IPS-11a (cell line): Measurements from ENCODE around the gene P4HA3.

Experiments
- H3K4me3 ChIP-seq: one replicate; pipeline ENCODE4 v1.5.1; 2013; ENCODE audit warnings: low read depth, low read length, control low read depth

The P4HA3 gene

DNA sequence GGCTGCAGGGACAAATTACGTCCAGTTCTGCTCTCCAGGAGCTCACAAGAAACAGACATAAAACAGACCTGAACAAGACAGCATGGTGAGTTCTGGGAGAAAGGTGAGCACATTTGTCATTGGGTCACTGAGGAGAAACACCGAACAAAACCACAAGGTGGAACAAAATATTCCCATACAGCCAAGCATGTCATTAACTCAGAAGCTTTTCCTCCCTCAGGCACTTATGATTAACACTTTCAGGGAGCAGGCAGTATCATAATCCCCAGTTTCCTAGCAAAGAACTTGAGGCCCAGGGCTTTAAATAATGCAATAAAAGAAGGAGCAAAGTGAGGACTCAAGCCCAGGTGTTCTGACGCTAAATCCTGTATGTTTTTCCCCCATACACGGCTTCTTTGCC lies 43.0 kb downstream of the P4HA3 start:
- H3K4me3 ChIP-seq = no peak overlapping the region

GRCh38 chr11:74267014-74267413 lies 44.4 kb downstream of the P4HA3 start:
- no peak overlapping the region for H3K4me3 ChIP-seq

- H3K4me3 ChIP-seq = no peak overlapping the region
Observed at GRCh38 chr11:74265256-74265655, 46.2 kb downstream of the P4HA3 start.

GRCh38 chr11:74262725-74263124 lies 48.7 kb downstream of the P4HA3 start:
- H3K4me3 ChIP-seq = no peak overlapping the region

DNA sequence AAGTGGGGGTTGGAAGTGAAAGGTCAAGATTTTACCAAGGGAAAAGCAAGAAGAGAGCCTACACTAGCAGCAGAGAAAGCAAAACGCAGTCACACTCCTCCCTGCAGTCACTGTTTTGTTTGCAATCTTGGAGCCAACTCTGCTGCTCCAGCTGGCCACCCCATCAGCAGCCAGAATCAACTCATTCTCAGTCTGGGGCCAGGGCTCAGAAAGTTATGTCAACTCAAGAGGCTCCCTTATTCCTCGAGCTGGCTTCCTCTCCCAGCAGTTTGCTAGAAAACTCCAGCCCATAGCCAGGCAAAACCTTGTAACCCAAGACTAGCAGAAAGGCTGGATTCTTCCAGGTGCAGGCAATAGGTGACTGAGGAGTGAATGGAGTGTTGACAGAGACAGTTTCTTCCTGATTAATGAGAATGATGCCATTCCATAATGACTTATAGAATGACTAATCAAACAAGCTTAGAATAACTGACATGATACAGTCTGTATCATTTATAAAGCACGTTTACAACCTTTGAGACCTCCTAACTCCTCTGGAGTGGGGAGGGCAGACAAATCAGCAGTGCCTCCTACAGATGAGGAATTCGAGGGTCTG lies 53.4 kb downstream of the P4HA3 start:
- no peak overlapping the region for H3K4me3 ChIP-seq

DNA sequence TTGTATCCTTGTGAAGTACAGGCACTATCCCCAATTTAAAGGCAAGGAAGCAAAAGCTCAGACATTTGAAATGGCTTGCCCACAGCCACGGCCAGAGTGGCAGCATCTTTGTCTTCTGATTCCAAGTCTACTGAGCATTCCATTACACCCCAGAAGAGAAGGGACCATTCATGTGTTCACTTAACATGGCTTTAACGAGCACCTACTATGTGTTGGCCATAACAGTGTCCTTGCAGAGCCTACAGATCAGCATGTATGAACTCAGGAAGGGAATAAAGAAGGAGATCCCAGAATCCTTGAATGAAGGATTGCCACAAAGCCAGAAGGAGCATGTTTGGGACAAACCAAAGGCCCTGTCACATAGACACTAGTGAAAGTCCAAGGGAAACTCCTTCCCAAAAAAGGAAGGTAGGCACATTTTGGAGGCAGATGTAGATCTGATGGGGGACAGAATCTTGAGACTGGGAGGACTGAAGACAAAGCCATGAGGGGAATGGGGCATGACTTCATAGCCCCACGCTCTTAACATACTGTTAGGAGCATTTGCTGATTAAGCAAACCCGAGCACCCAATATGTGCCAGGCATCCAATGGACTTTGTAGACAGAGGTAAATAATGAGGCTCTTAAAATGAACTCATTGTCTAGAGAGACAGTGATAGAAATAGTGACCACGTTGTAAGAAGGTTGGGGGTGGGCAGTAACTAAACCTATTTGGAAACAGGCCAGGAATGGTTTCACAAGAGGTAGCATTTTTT lies 54.9 kb downstream of the P4HA3 start:
- no peak overlapping the region for H3K4me3 ChIP-seq

GRCh38 chr11:74255741-74256375 lies 55.6 kb downstream of the P4HA3 start:
- H3K4me3 ChIP-seq = no peak overlapping the region

DNA sequence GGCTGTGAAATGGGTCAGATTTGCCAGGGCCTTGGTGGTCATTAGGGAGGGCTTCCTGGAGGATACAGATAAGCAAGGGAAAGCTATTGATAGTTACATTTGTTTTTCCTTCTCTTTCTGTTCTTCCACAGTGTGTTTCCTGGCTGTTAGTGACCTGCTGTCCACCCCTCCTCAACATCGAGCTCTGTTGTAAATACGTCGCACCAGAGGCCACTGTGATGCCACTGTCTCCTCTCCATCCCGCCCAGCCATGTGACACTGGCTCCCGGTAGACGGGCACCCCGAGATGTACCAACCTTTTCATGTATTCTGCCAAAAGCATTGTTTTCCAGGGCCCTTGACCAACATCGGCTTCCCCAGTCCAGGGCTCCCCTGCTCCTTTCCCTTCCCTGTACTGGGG lies 58.1 kb downstream of the P4HA3 start:
- H3K4me3 ChIP-seq = no peak overlapping the region

DNA sequence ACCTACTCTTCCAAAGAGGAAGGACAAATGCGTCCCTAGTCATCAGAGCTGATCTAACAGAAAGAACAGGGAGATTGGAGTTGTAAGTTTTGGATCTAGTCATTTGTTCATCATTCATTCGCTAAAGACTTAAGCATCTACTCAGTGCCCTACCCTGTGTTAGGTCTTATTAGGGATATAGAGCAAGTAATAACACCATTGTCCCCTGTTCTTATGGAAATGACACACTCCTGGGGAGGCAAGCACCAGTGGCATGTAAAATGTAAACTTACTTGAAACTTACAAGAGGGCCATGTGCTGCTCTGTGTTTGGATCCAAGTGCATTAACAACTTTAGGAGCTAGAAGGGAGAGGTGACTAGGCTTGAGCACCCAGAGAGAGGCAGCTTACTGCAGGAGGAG lies 61.9 kb downstream of the P4HA3 start:
- H3K4me3 ChIP-seq = no peak overlapping the region

GRCh38 chr11:74248469-74248868 lies 63.0 kb downstream of the P4HA3 start:
- H3K4me3 ChIP-seq = no peak overlapping the region

- H3K4me3 ChIP-seq = no peak overlapping the region
Observed at GRCh38 chr11:74238243-74238642, 73.2 kb downstream of the P4HA3 start.

- no peak overlapping the region for H3K4me3 ChIP-seq
Observed at GRCh38 chr11:74237541-74237940, 73.9 kb downstream of the P4HA3 start.

DNA sequence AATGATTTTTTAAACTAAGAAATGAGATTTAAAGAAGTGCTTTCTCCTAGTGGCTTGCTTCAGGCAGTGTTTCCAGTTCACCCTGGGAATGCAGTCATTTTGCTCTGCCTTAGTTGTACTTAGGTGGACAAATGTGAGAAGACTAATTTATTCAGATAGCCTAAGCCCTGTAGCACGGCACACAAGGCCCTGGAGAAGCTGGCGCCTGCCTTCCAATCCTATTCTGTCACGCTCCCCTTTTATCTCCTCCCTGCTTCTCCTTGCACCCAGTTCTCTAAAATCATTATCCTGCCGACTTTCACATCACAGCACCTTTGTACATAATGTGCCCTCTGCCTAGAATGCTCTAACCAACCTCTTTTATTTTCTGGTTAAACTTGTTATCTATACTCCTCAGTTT lies 76.3 kb downstream of the P4HA3 start:
- no peak overlapping the region for H3K4me3 ChIP-seq

- H3K4me3 ChIP-seq = no peak overlapping the region
Observed at GRCh38 chr11:74233683-74234082, 77.8 kb downstream of the P4HA3 start.

DNA sequence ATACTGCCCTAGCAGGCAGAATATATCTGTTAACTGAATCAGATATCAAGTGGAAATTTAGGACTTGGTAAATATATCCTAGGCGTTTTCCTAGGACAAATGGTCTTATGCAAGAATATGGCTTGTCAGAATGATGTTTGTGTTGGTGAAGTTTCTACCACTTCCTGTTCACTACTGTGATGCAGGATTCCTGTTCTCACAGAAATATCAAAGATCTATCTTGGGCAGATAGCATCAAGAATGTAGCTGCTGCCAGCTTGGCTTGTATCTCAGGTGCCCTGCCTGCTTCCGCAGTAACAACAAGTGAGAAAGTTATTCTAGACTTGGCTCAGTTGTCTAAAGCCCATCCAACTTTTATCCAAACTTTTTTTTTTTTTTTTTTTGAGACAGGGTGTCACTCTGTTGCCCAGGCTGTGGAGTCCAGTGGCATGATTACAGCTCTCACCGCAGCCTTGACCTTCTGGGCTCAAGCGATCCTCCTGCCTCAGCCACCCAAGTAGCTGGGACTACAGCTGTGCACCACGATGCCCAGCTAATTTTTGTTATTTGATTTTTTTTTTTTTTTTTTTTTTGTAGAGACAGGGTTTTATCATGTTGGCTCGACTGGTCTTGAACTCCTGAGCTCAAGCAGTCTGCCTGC lies 79.0 kb downstream of the P4HA3 start:
- H3K4me3 ChIP-seq = no peak overlapping the region

- H3K4me3 ChIP-seq = no peak overlapping the region
Observed at GRCh38 chr11:74226907-74227306, 84.5 kb downstream of the P4HA3 start.

DNA sequence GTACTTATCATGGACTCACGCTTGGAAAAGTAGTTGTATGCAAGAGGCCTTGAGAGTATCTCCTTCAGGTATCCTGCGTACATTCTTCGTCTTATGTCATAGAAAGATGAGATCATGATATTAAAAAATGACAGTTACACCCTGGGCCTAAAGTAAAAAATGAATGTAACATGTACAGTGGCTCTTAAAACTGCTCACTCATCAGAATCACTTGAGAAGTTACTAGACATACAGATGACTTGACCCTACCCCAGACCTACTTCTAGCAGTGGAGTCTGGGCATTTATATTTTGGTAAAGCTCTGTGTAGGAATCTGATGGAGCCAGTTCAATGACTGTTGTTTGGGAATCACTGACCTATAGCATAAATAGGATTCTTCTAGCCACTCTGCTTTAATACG lies 85.9 kb downstream of the P4HA3 start:
- H3K4me3 ChIP-seq = no peak overlapping the region

DNA sequence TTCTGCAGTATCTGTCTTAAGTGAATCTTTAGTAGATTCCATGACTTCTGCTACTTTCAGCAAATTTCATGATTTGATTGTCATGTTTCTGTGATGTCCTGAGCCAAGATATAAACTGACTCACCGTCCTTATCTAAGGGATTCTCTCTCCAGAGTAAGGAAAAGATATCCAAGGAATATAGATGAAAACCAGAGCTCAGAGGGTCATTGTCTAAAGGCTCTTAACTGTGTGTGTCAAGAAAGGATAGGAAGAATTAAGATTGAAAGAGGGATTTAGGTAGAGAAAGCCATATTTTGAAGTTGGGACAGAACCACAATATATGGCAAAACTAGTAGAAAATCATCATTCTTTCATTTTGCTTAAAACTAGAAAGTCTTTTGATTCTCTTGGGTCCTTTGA lies 89.6 kb downstream of the P4HA3 start:
- H3K4me3 ChIP-seq = no peak overlapping the region

- no peak overlapping the region for H3K4me3 ChIP-seq
Observed at GRCh38 chr11:74220376-74220775, 91.1 kb downstream of the P4HA3 start.
